Activated CD4-positive, alpha-beta T cell treated with anti-CD3 and anti-CD28 coated beads for 36 hours (primary cell): ENCODE results near the gene NOM1. TPM values are rescaled to one million over a fixed set of nuclear protein-coding genes. Genes with fewer than 3 reads are reported as not detected.

ENCODE experiments used
- ATAC-seq: fragments of 200-7000 bp; cut with Tn5 transposase; one replicate; pipeline ENCODE4 v1.10.0; 2021; ENCODE audit warnings: mild to moderate bottlenecking, moderate library complexity
- CTCF ChIA-PET: fragments of 350-600 bp; sonication (Branson Sonifier 250); formaldehyde crosslinking; loops from one replicate; lab custom pipeline; 2021; ENCODE audit warnings: antibody characterized with exemption; lab: Charles Lee
- POLR2A ChIA-PET: fragments of 350-600 bp; sonication (Branson Sonifier 250); formaldehyde crosslinking; loops from one replicate; lab custom pipeline; 2021; ENCODE audit warnings: antibody characterized with exemption, inconsistent platforms; lab: Charles Lee
- DNase-seq: peaks from one replicate; pipeline ENCODE4 v3.0.0-alpha.2; 2020
- H3K27ac Mint-ChIP-seq: one replicate; pipeline ENCODE4 v1.8.0; 2021; ENCODE audit warnings: mixed read lengths
- H3K27me3 Mint-ChIP-seq: one replicate; pipeline ENCODE4 v1.8.0; 2021; ENCODE audit warnings: mixed read lengths
- H3K36me3 Mint-ChIP-seq: one replicate; pipeline ENCODE4 v1.8.0; 2021; ENCODE audit warnings: low read depth, mixed read lengths
- H3K4me1 Mint-ChIP-seq: one replicate; pipeline ENCODE4 v1.8.0; 2021; ENCODE audit warnings: mixed read lengths
- H3K4me3 Mint-ChIP-seq: one replicate; pipeline ENCODE4 v1.8.0; 2021; ENCODE audit warnings: mild to moderate bottlenecking, moderate library complexity, mixed read lengths
- H3K9me3 Mint-ChIP-seq: one replicate; pipeline ENCODE4 v1.8.0; 2021; ENCODE audit warnings: low read depth, mixed read lengths
- intact Hi-C, 2 experiments: fragments of 100-400 bp; cut with DNase I in 1 of 2; cut with micrococcal nuclease in 1 of 2; formaldehyde crosslinking; loops; one replicate each; pipeline versions ENCODE4 v1.14.2 to v1.15.1; 2022 to 2024; cut with DNase I, micrococcal nuclease
- total RNA-seq, 2 experiments: library from RNA; stranded (reverse); gene quantifications; one replicate each; pipeline ENCODE4 v1.2.3, GENCODE V29; 2021

NOM1 gene
- total RNA-seq, 2 experiments from 2014 or later = 27.3 to 32.1 TPM

DNA sequence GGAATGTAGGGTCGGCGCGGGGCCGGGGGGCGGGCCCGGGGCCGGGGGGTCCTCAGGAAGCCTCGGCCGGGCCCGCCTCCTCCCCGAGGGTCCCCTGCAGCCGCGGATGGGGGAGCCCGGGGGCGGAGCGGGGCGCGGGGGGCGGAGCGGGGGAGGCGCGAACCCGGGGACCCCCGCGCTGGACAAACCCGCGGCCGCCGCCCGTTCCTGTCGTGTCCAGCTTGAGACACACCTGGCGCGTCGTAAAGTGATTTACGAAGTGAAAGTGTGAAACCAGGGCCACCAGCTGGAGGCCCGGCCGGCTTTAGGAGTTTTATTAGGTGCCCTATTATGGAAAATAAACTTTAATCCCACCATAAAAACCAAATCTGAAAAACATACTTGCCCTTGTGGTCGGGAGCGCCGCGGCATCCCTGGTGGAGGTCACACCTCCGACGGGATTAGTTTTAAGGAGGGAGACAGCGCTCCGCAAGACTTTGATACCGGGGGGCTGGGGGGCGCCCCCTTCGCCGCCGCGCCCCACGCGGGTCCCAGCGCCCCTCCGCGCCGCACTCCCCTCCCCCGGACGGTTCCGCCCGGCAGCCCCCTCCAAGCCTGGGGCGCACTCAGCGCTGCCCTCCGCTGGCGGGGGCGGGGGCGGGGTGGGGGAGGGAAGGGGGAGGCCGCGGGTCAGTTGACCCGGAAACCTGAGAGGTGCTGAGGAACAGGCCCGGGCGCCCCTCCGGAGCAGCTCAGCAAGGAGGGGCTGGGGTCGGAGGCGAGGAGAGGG is 50.6 kb downstream of the NOM1 start:
- H3K36me3 Mint-ChIP-seq = no peaks in the 10 kb centered on the region
- peak overlapping the region; percentile 58 for H3K4me3 Mint-ChIP-seq
- no peak for ATAC-seq
- H3K4me1 Mint-ChIP-seq = peaks cover 18% of the 10 kb centered on the region
- ChIA-PET CTCF (interaction anchor here (0.5 kb wide), 1 partner anchor 12 kb away, joined by 4 read pairs; no protein-coding TSS in a partner anchor), POLR2A (no interaction called here)
- H3K9me3 Mint-ChIP-seq = no peaks in the 10 kb centered on the region
- no peak for DNase-seq
- H3K27ac Mint-ChIP-seq = no peak overlapping the region
- intact Hi-C loops = loop anchor here (5.0 to 10.0 kb wide), 8 partner anchors 385 to 1623 kb away; no protein-coding TSS in a partner anchor
- peaks cover 68% of the 10 kb centered on the region for H3K27me3 Mint-ChIP-seq

DNA sequence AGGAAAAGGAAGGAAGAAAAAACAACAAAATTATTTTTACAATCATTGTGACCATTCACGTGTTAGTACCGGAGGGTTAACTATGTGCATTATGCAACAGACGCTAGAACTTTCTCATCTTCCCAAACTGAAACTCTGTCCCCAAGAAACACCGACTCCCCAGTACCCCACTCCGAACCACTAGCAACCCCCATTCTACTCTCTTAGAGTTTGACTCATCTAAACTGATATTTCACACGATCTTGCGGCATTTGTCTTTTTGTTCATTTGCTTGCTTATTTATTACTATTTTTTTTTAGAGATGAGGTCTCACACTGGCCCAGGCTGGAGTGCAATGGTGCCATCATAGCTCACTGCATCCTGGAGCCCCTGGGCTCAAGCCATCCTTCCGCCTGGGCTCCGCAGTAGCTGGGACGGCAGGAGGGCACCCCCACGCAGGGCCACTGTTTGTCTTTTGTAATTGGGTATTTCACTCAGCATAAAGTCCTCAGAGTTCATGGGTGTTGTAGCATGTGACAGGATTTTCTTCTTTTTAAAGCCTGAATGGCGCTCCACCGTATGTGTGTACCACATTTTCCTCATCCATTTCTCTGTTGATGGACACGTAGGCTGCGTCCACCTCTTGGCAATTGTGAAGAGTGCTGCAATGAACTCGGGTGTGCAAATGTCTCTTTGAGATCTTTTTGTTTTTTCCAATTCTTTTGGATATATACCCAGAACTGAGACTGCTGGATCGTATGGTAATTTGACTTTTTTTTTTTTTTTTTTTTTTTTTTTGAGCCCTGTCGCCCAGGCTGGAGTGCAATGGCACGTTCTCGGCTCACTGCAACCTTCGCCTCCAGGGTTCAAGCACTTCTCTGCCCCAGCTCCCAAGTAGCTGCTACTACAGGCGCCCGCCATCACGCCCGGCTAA is 51.5 kb downstream of the NOM1 start:
- Mint-ChIP-seq H3K36me3 (no peaks in the 10 kb centered on the region), H3K9me3 (no peaks in the 10 kb centered on the region), H3K27ac (no peak overlapping the region), H3K4me3 (peak overlapping the region; percentile 58), H3K4me1 (peaks cover 18% of the 10 kb centered on the region), H3K27me3 (peaks cover 67% of the 10 kb centered on the region)
- ATAC-seq = peak; percentile 7
- intact Hi-C loops = loop anchor here (5.0 to 10.0 kb wide), 8 partner anchors 386 to 1624 kb away; no protein-coding TSS in a partner anchor
- DNase-seq = no peak
- ChIA-PET POLR2A (no interaction called here), CTCF (interaction anchor here (0.5 to 0.6 kb wide), 2 partner anchors 9 to 11 kb away, joined by 4 read pairs; no protein-coding TSS in a partner anchor)

DNA sequence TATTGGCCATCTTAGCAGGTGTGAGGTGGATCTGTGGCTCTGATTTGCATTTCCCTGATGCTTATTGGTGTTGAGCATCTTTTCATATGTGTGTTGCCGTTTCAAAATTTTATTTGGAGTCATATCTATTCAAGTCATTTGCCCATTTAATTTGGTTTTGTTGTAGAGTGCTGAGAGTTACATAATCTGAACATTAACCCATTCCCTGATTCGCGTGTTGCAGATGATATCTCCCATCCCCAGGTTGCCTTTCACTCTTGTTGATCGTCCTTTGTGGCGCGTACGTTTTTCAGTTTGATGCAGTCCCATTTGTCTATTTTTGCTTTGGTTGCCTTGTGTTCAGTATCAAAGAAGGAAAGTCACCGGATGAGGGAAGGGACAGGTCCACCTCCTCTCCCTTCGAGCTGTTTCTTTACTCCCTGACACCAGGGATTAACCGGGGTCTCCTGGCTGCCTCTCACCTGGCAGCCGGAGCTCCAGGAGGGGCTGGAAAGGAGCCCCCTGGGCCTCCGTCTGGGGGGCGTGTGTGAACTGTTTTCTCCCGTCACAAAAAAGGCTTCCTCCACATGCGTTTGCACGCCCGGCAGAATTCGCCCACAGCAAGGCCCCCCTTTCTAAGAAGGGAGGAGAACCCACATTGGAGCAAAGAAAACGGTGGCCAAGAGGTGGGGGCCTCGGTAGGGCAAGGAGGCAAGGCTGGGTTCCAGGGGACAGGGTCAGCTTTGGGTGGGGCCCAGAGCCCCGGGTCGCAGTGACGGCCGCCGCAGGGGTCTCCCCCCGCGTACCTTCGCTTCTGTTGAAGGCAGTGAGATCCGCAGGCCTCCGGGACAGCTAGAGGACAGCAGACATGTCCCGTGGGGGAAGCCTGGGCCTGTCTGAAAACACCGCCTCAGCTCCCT is 52.7 kb downstream of the NOM1 start:
- CTCF ChIA-PET = interaction anchor here (0.6 to 1.2 kb wide), 3 partner anchors 8 to 237 kb away, joined by 3 to 4 read pairs (median 3); no protein-coding TSS in a partner anchor
- Mint-ChIP-seq H3K27ac (no peak overlapping the region), H3K36me3 (no peaks in the 10 kb centered on the region), H3K4me1 (peaks cover 18% of the 10 kb centered on the region), H3K4me3 (no peak overlapping the region), H3K27me3 (peaks cover 65% of the 10 kb centered on the region), H3K9me3 (no peaks in the 10 kb centered on the region)
- POLR2A ChIA-PET = interaction anchor here (0.7 kb wide), 1 partner anchor 109 kb away, joined by 3 read pairs; no protein-coding TSS in a partner anchor
- no peak for ATAC-seq
- no peak for DNase-seq
- intact Hi-C loops = loop anchor here (2.0 to 10.0 kb wide), 9 partner anchors 15 to 1625 kb away; no protein-coding TSS in a partner anchor

GRCh38 chr7:157002819-157003421 is 53.4 kb downstream of the NOM1 start:
- H3K27me3 Mint-ChIP-seq = peaks cover 67% of the 10 kb centered on the region
- ATAC-seq (no peak), DNase-seq (no peak)
- no peak overlapping the region for H3K4me3 Mint-ChIP-seq
- H3K36me3 Mint-ChIP-seq = no peaks in the 10 kb centered on the region
- H3K9me3 Mint-ChIP-seq = no peaks in the 10 kb centered on the region
- peaks cover 18% of the 10 kb centered on the region for H3K4me1 Mint-ChIP-seq
- intact Hi-C loops = loop anchor here (2.0 to 10.0 kb wide), 9 partner anchors 14 to 1626 kb away; no protein-coding TSS in a partner anchor
- ChIA-PET CTCF (interaction anchor here (0.6 to 1.2 kb wide), 2 partner anchors 17 to 369 kb away, joined by 3 read pairs; no protein-coding TSS in a partner anchor), POLR2A (interaction anchor here (0.7 kb wide), 1 partner anchor 109 kb away, joined by 3 read pairs; no protein-coding TSS in a partner anchor)
- no peak overlapping the region for H3K27ac Mint-ChIP-seq

GRCh38 chr7:157003445-157003755 is 53.9 kb downstream of the NOM1 start:
- intact Hi-C loops = loop anchor here (2.0 to 10.0 kb wide), 9 partner anchors 13 to 1626 kb away; no protein-coding TSS in a partner anchor
- CTCF ChIA-PET = interaction anchor here (0.6 kb wide), 1 partner anchor 370 kb away, joined by 3 read pairs; no protein-coding TSS in a partner anchor
- Mint-ChIP-seq H3K27ac (no peak overlapping the region), H3K4me3 (no peak overlapping the region), H3K27me3 (peaks cover 69% of the 10 kb centered on the region), H3K4me1 (peaks cover 19% of the 10 kb centered on the region), H3K9me3 (no peaks in the 10 kb centered on the region), H3K36me3 (no peaks in the 10 kb centered on the region)
- DNase-seq = no peak
- ATAC-seq = no peak
- POLR2A ChIA-PET = no interaction called here

DNA sequence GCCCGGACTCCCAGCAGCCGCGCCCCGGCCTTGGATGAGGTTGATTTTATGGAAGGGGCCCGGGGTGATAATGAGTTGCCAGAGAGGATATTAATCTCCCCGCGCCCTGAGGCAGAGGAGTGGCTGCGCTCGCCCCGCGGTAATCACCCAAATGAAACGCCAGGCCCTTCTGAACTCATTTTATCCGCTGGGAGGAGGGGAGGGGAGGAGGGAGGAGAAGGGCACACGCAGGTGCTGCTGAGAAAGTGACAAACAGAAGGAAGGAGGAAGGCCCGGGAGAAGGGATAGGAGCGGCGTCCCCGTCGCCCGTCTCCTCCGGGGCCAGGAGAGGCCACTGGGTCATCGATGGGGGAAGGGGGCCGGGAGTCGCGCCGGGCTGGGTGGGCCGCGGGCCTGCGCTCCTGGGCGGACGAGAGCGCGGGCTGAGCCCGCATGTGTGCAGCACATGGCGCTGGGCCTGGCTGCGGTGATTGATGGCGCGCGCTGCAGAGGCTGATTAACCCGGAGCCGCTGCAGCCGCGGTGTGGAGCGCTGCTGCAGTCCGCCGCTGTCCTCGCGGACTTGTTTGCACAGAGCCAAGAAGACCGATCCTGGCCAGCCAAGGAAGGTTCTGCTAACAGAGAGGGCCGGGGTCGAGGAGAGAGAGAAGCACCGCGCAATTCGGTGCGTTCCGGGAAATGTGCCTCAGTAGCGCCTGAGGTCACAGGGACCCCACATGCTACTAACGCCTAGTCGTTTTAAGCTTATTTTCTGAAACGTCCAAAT is 54.4 kb downstream of the NOM1 start:
- no peaks in the 10 kb centered on the region for H3K36me3 Mint-ChIP-seq
- DNase-seq = peak; percentile 38
- ATAC-seq = no peak
- ChIA-PET POLR2A (no interaction called here), CTCF (interaction anchor here (0.5 to 0.6 kb wide), 2 partner anchors 370 to 431 kb away, joined by 3 read pairs; no protein-coding TSS in a partner anchor)
- peaks cover 67% of the 10 kb centered on the region for H3K27me3 Mint-ChIP-seq
- no peak overlapping the region for H3K4me3 Mint-ChIP-seq
- no peaks in the 10 kb centered on the region for H3K9me3 Mint-ChIP-seq
- intact Hi-C loops = loop anchor here (2.0 to 10.0 kb wide), 9 partner anchors 13 to 1627 kb away; no protein-coding TSS in a partner anchor
- no peak overlapping the region for H3K27ac Mint-ChIP-seq
- peaks cover 21% of the 10 kb centered on the region for H3K4me1 Mint-ChIP-seq

- ChIA-PET POLR2A (no interaction called here), CTCF (interaction anchor here (0.5 kb wide), 1 partner anchor 430 kb away, joined by 3 read pairs; no protein-coding TSS in a partner anchor)
- DNase-seq (no peak), ATAC-seq (no peak)
- H3K36me3 Mint-ChIP-seq = no peaks in the 10 kb centered on the region
- H3K9me3 Mint-ChIP-seq = no peaks in the 10 kb centered on the region
- peaks cover 19% of the 10 kb centered on the region for H3K4me1 Mint-ChIP-seq
- peaks cover 70% of the 10 kb centered on the region for H3K27me3 Mint-ChIP-seq
- no peak overlapping the region for H3K4me3 Mint-ChIP-seq
- intact Hi-C loops = loop anchor here (1.0 to 10.0 kb wide), 9 partner anchors 12 to 1627 kb away; no protein-coding TSS in a partner anchor
- H3K27ac Mint-ChIP-seq = no peak overlapping the region
Measured at GRCh38 chr7:157004521-157005455, 55.3 kb downstream of the NOM1 start.

GRCh38 chr7:157005456-157006204 is 56.1 kb downstream of the NOM1 start:
- POLR2A ChIA-PET = no interaction called here
- H3K9me3 Mint-ChIP-seq = no peaks in the 10 kb centered on the region
- CTCF ChIA-PET = interaction anchor here (0.7 kb wide), 1 partner anchor 190 kb away, joined by 4 read pairs; no protein-coding TSS in a partner anchor
- DNase-seq (peak; percentile 36), ATAC-seq (no peak)
- no peak overlapping the region for H3K27ac Mint-ChIP-seq
- intact Hi-C loops = loop anchor here (1.0 to 10.0 kb wide), 4 partner anchors 11 to 1493 kb away; no protein-coding TSS in a partner anchor
- H3K27me3 Mint-ChIP-seq = peaks cover 67% of the 10 kb centered on the region
- H3K4me1 Mint-ChIP-seq = peaks cover 17% of the 10 kb centered on the region
- H3K36me3 Mint-ChIP-seq = no peaks in the 10 kb centered on the region
- no peak overlapping the region for H3K4me3 Mint-ChIP-seq
